Erythroblast (primary cell): ENCODE measurements around the gene PTPRU.

Experiments used
- GATA1 ChIP-seq: IDR thresholded peaks from 2 replicates; pipeline ENCODE4 v1.6.1; 2011; ENCODE audit warnings: low read depth, mild to moderate bottlenecking, control low read depth, low read length, moderate library complexity
- POLR2A ChIP-seq: IDR thresholded peaks from 2 replicates; pipeline ENCODE4 v1.6.1; 2011; ENCODE audit warnings: mild to moderate bottlenecking, low read length

DNA sequence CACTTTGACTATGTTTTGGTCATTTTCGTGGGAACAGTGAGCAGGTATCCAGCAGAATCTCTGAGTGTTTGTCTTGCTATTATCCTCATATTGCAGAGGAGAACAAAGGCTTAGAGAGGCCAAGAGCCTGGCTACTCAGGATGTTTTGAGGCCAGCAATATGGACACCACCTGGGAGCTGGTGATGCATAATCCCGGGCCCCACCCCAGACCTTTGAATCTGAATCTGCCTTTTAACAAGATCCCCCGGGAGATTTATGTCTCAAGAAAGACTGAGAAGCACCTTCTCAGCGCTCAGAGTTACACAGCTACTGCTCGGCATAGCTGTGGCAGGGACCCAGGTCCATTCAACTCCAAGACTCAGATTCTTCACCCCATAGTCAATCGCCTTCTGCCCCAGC, 72.8 kb downstream of the PTPRU start:
- TF ChIP-seq POLR2A (no peak), GATA1 (no peak)
